GM19438 (cell line): ENCODE measurements around the gene AMOTL1.

Experiments
- ATAC-seq: cut with Tn5 transposase; IDR thresholded peaks from one replicate; pipeline ENCODE4 v1.9.1; 2021; ENCODE audit warnings: low read depth; ENCODE audit not compliant: unreplicated experiment

The AMOTL1 gene

DNA sequence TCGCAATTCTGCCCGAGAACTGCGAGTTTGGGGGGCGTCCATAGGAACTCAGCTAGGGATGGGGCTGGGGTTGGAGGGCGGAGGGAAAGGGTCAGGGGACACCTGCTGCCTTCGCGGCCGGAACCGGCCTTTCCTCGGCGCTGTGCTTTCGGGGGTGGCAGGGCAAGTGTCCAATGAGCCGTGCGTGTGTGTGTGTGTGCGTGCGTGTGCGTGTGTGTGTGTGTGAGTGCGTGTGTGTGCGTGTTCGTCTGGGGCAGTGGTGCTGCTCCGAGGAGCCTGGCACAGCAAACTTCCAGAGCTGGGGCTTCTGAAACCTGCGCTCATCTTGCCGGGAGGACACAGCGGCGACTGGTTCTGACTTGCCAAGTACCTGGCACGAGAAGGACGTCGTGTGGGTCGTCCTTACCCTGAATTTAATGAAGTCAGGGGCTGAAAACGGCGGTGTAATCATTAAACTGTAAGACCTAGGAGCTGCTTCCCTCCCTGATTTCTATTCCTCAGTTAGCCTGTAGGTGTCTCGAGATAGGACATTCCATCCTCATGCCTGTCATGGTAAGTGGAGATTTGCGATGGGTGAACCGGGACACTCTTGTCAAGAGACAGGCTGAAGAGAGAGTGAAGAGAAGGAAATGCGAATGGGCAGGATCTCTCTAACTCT, 27.0 kb upstream of the AMOTL1 start:
- peak; percentile 64 for ATAC-seq

DNA sequence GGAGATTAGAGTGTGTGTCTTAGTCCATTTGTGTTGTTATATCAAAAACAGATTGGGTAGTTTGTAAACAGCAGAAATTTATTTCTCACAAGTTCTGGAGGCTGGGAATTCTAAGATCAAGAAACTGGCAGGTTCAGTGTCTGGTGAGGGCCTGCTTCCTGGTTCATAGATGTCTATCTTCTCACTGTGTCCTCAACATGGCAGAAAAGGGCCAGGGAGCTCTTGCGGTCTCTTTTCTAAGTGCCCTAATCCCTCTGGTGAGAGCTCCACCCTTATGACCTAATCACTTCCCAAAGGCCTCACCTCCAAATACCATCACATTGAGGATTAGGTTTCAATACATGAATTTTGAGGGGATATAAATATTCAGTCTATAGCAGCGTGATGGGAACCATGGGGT, 25.5 kb upstream of the AMOTL1 start:
- ATAC-seq = no peak

GRCh38 chr11:94746721-94747120, 21.4 kb upstream of the AMOTL1 start:
- no peak for ATAC-seq

DNA sequence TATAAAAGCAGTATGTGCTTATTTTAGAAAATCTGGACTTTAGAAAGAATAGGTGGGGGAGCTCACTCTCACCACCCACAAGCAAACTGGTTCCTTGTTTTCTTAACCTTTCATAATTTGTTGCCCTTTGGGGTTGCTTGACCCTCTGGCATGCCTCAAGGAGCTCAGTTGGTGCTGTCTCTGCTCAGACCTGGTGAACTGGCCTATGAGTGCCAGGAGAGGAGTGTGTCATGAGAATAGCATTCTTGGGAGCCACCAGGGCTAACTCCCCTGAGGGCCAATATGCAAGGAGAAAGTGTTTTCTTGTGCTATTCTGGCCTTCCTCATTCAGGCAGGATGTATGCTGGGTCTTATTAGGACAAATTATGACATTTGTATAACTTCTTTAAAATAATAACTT, 21.0 kb upstream of the AMOTL1 start:
- no peak for ATAC-seq

- no peak for ATAC-seq
These were observed 20.5 kb upstream of the AMOTL1 start for GRCh38 chr11:94747601-94748041.

- ATAC-seq = no peak
These were observed 18.8 kb upstream of the AMOTL1 start for GRCh38 chr11:94749369-94749768.

GRCh38 chr11:94750319-94751217, 17.6 kb upstream of the AMOTL1 start:
- ATAC-seq = no peak

GRCh38 chr11:94751218-94751609, 16.9 kb upstream of the AMOTL1 start:
- no peak for ATAC-seq

DNA sequence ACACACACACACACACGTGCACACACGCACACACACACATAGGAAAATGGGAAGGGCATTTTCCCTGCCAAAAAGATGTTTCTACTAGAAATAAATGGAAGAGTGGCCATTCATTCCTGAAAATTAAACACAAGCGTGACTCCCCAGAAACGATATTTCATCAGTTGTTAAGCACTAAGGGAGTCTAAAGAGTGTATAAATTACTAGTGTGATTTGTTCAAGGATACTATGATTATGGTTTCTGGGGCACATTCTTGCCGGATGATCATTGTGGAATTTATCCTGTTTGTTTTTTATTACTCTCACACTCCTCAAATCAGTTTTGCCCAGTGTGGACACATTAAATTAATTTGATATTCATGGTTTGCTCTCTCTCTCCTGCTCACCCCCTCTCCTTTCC, 16.4 kb upstream of the AMOTL1 start:
- ATAC-seq = no peak

- ATAC-seq = no peak
These were observed 14.5 kb upstream of the AMOTL1 start for GRCh38 chr11:94753630-94754029.

GRCh38 chr11:94754335-94754734, 13.8 kb upstream of the AMOTL1 start:
- no peak for ATAC-seq

DNA sequence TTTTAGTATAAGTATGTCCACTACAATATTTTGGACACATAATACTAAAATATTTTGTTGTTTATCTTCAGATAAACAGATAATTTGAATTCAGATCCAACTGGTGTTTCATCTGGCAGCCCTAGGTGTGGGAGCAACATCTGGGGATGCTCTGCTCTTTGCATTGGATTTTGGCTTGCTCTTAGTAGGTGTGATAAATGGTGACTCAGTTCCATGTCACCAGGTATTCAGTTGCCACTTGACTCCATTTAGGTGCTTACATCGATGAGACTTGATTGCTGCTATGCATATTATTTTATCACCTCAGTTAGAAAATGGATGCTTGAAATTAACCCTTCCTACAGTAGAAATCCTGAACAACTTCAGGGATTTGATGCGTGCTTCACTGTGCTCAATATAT, 13.3 kb upstream of the AMOTL1 start:
- ATAC-seq = no peak

- ATAC-seq = no peak
These were observed 12.7 kb upstream of the AMOTL1 start for GRCh38 chr11:94755494-94755893.

DNA sequence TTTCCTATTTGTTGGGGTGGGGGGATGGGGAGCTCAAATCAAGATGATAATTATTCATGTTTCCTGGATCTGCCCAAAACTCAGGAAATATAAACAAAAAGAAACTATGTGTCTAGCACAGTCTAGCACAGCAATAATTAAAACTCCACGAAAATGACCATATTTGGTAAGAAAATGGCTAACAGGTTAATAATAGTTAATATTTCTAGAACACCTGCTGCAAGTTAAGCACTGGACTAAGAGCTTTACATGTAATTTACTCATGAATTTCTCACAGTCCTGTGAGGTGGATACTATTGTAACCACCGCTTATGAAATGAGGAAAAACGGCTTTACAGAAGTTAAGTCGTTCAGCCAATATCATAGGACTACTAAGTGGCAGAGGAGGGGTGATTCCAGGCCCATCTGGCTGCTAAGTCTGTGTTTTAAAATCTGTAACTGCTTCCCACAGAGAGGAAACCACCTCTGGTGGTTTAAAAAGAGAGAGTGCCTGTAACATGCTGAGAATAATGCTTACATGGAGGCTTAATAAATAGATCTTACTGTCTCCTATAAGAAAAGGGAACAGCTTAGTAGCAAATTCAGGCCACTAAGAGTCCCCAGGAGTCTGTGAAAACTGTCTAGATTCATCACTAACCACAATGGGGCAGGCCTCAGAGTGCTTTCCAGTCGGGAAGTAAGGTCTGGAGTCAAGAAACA, 11.0 kb upstream of the AMOTL1 start:
- peak; percentile 76 for ATAC-seq

DNA sequence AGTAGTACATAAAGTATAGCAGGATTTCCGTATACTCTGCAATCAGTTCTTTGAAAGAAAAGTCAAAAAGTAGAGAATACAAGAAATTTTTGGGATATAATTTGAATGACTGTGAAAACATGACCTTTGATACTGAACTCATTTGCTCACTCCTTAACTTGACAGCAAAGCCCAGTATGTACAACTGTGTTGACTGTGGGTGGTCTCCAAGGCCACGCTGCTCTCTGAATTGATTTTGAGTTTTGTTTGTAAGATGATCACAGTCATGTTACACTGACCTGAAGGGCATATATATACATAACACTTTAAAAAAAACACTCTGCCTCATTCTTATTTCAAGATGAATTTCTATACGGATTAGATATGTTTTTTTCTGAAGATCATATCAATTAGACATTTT, 9.5 kb upstream of the AMOTL1 start:
- ATAC-seq = no peak

DNA sequence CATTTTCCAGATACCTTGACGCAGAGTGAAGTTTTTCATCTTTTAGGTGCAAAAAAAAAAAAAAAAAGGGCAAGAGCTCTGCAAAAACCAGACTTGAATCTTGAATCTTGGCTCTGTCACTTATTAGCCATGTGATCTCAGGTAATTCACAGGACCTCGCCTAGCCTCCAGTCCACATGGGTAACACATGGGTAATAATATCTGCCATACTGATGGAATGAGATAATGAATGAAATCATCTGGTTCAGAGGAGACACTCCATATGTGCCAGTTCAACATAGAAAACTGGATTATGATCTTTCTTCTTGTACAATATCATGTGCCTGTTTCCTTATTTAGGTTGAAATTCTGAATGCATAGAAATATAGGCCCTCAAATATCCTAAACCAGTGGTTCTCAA, 8.6 kb upstream of the AMOTL1 start:
- no peak for ATAC-seq

DNA sequence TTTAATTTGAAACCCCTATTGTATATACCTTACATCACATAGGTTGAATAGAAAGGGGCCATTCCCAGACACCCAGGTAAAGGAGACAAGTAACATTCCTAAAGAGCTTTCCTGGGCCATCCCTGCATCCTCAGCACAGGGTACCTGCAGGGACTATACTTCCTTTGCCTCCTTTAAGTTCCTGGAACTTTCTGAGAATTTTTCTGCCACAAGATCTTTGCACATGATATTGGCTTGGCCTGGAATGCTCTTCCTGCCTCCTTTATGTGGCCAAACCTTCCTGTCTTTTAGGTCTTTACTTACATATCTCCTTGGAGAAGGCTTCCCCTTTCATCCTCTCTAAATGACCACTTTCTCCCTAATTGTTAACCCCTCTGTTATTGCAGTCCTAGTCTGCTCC, 7.9 kb upstream of the AMOTL1 start:
- ATAC-seq = no peak

DNA sequence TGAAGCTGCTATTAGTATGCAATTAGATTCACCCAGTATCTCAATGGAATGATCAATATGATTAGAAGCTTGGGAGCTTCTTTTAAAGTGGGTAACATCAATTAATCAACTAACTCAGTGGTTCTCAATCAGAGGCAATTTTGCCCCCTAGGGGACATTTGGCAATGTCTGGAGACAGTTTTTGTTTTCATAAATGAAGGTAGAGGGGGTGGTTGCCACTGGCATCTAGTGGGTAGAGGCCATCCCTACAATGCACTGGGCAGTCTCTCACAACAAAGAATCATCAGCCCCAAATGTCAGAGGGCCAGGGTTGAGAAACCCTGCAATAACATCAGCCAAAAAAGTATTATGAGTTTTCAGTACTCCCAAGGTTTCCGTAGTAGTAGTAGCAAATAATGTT, 5.9 kb upstream of the AMOTL1 start:
- no peak for ATAC-seq

GRCh38 chr11:94762995-94763394, 5.2 kb upstream of the AMOTL1 start:
- no peak for ATAC-seq

DNA sequence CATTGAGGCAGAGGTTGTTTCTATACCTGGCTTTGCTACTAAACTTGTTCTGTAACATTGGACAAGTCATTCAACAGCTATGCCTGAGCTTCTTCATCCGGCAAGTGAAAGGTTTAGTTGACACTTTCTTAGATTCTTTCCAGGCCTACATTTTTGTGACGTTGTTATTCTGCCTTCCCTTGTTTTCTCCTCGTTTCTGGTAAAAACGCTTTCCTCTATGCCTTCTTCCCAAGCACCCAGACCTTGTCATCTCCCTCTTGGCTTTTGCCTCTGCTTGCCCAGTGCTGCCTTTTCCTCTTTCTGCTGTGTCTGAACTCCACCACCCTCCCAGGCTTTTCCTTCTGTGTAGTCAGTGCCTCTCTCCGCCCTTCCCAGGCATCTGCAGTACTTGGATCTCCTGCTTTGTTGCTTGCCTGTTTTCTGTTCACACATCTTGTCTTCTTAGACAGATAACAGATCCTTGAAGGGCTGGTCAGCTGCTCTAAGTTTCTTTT, 1.4 kb upstream of the AMOTL1 start:
- ATAC-seq = no peak

GRCh38 chr11:94767291-94767690, 865 bp upstream of the AMOTL1 start:
- no peak for ATAC-seq
